ENCODE results near the gene ATAD3C. TPM values are rescaled to one million over a fixed set of nuclear protein-coding genes. Genes with fewer than 3 reads are reported as not detected.

The ATAD3C gene
- total and polyA plus RNA-seq, 2 of the 4 experiments (the other 2 are of a cell fraction), result not detected

DNA sequence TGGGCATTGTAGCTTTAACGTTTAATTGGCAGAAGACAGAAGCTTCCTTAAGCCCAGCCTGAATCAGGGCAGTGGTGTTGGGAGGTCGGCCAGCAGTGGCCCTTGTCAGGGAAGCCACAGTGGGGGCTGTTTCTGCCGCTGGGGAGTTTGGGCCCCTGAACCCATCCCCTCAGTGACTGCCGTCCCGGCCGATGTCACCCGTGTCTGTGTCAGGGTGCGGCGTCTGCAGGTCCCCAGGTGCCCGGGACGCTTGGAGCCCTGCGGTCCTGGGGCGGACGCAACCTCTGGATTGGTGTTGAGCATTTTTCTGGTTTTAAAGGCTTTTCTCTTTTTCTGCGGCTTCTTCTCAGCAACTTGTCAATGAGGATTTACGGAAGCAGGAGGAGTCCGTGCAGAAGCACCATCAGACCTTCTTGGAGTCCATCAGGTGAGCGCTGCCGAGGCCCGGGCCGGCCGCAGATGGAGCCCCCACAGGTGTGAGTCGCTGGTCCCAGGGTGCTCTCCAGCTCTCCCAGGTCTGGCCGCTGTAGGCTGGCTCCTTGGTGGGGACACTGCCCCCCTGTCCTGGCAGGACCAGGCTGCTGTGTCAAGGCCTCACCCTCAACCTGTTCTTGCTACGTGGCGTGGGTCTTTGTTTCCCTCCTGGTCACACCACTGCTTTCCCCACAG lies 2.3 kb downstream of the ATAD3C start:
- Histone ChIP-seq H3K79me1 (ENCODE audit: low read depth in 1 of 2, low read length in 2 of 2) (no peaks in the 10 kb centered on the region), H4K91ac (ENCODE audit: insufficient read depth, low read depth, low read length) (no peak overlapping the region), H4K5ac (ENCODE audit: low read depth, low read length) (no peak overlapping the region), H3K18ac (ENCODE audit: low read depth, low read length) (no peak overlapping the region), H3K36me3 (ENCODE audit: control insufficient read depth, insufficient read depth, low read length) (no peaks in the 10 kb centered on the region), H2AK5ac (ENCODE audit: low read depth, low read length) (no peak overlapping the region), H3K27me3 (ENCODE audit: control insufficient read depth, insufficient read depth, low read length) (peaks cover 8% of the 10 kb centered on the region), H3K4me2 (ENCODE audit: low read depth, low read length) (no peak overlapping the region), H2BK120ac (ENCODE audit: low read depth, low read length) (no peak overlapping the region), H3K4ac (ENCODE audit: low read depth, low read length) (no peak overlapping the region), H3K14ac (replicated peaks; ENCODE audit: low read depth, low read length) (no peak overlapping the region), H3K9me3 (ENCODE audit: control insufficient read depth, insufficient read depth, low read length) (no peaks in the 10 kb centered on the region), H3K23ac (ENCODE audit: low read depth, low read length) (no peak overlapping the region), H3K4me1 (ENCODE audit: control insufficient read depth, insufficient read depth, low read length) (no peaks in the 10 kb centered on the region), H2BK5ac (ENCODE audit: low read depth, low read length, poor library complexity, severe bottlenecking) (no peak overlapping the region), H2BK20ac (ENCODE audit: low read depth, low read length) (no peak overlapping the region), H3K27ac (ENCODE audit: insufficient read depth, low read length) (no peak overlapping the region), H3K56ac (ENCODE audit: extremely low read depth, insufficient read depth, low read length) (no peak overlapping the region), H4K20me1 (ENCODE audit: insufficient read depth, low read length) (no peaks in the 10 kb centered on the region), H3K9me1 (ENCODE audit: insufficient read depth, low read length) (no peaks in the 10 kb centered on the region), H4K8ac (ENCODE audit: low read depth in 2 of 2, low read length in 2 of 2) (no peak overlapping the region), H2AK9ac (replicated peaks; ENCODE audit: low read depth, low read length, poor library complexity) (no peak overlapping the region), H3K4me3 (ENCODE audit: insufficient read depth, low read depth, low read length) (no peak overlapping the region), H2BK15ac (ENCODE audit: low read depth, low read length) (no peak overlapping the region), H3K9ac (ENCODE audit: low read depth, low read length) (no peak overlapping the region), H2AFZ (replicated peaks; ENCODE audit: low read length, poor library complexity) (no peak overlapping the region)
- ATAC-seq (ENCODE audit: low read depth), result no peak
- WGBS, 2 experiments (ENCODE audit: extremely low coverage in 2 of 2, insufficient read length in 1 of 2), result 89% methylated on average over 7 of the region's 26 CpGs; no CpG with 5 or more reads in 1 of the 2 experiments
- no TSS peak for BruUV-seq (replicated peaks)
- no peak for DNase-seq
- intact Hi-C loops (cut with micrococcal nuclease) (no loop called here), dilution Hi-C loops (cut with HindIII; ENCODE audit: low sequenced_read_pairs, unreplicated experiment) (no loop called here), in situ Hi-C loops (cut with MboI; ENCODE audit: low sequenced_read_pairs) (no loop called here)
- ChIA-PET CTCF (no interaction called here), POLR2A (ENCODE audit: unreplicated experiment) (no interaction called here)
- no peak for TF ChIP-seq BHLHE40 (IDR thresholded peaks at IDR 0.05; ENCODE audit: low read depth, low read length)
- TF ChIP-seq NFE2L2 (IDR thresholded peaks at IDR 0.05; ENCODE audit: low read depth, low read length), result no peak
- TF ChIP-seq, protein P1, sequence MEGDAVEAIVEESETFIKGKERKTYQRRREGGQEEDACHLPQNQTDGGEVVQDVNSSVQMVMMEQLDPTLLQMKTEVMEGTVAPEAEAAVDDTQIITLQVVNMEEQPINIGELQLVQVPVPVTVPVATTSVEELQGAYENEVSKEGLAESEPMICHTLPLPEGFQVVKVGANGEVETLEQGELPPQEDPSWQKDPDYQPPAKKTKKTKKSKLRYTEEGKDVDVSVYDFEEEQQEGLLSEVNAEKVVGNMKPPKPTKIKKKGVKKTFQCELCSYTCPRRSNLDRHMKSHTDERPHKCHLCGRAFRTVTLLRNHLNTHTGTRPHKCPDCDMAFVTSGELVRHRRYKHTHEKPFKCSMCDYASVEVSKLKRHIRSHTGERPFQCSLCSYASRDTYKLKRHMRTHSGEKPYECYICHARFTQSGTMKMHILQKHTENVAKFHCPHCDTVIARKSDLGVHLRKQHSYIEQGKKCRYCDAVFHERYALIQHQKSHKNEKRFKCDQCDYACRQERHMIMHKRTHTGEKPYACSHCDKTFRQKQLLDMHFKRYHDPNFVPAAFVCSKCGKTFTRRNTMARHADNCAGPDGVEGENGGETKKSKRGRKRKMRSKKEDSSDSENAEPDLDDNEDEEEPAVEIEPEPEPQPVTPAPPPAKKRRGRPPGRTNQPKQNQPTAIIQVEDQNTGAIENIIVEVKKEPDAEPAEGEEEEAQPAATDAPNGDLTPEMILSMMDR (conservative IDR thresholded peaks at IDR 0.05; ENCODE audit: low read depth, low read length), result no peak
- TF ChIP-seq, protein P2, sequence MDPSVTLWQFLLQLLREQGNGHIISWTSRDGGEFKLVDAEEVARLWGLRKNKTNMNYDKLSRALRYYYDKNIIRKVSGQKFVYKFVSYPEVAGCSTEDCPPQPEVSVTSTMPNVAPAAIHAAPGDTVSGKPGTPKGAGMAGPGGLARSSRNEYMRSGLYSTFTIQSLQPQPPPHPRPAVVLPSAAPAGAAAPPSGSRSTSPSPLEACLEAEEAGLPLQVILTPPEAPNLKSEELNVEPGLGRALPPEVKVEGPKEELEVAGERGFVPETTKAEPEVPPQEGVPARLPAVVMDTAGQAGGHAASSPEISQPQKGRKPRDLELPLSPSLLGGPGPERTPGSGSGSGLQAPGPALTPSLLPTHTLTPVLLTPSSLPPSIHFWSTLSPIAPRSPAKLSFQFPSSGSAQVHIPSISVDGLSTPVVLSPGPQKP (IDR thresholded peaks at IDR 0.05; ENCODE audit: borderline replicate concordance, low read depth, low read length), result no peak
- TF ChIP-seq, protein P3, sequence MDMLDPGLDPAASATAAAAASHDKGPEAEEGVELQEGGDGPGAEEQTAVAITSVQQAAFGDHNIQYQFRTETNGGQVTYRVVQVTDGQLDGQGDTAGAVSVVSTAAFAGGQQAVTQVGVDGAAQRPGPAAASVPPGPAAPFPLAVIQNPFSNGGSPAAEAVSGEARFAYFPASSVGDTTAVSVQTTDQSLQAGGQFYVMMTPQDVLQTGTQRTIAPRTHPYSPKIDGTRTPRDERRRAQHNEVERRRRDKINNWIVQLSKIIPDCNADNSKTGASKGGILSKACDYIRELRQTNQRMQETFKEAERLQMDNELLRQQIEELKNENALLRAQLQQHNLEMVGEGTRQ (IDR thresholded peaks at IDR 0.05; ENCODE audit: low read depth, low read length), result no peak
- TF ChIP-seq CEBPB (IDR thresholded peaks at IDR 0.05; ENCODE audit: low read depth, low read length), result no peak
- no peak for TF ChIP-seq SMC3 (IDR thresholded peaks at IDR 0.05; ENCODE audit: low read depth, low read length)
- TF ChIP-seq MAZ (IDR thresholded peaks at IDR 0.05; ENCODE audit: borderline replicate concordance, low read depth, low read length), result no peak
- no peak for TF ChIP-seq CHD1 (IDR thresholded peaks at IDR 0.05; ENCODE audit: low read depth, low read length)
- TF ChIP-seq POLR2A (IDR thresholded peaks at IDR 0.05; ENCODE audit: low read depth, low read length), result no peak
- TF ChIP-seq FOS (IDR thresholded peaks at IDR 0.05; ENCODE audit: low read depth, low read length), result no peak
- TF ChIP-seq RFX5 (IDR thresholded peaks at IDR 0.05; ENCODE audit: low read depth, low read length), result no peak
- no peak for TF ChIP-seq MAFK (IDR thresholded peaks at IDR 0.05; ENCODE audit: low read depth, low read length)
